Measurements from ENCODE around the gene LCN6.
"Not testable (repeated sequence)": the region's sequence is repeated elsewhere in the genome, so short reads cannot be mapped to it uniquely, and the experiment has no call there.

LCN6 gene

DNA sequence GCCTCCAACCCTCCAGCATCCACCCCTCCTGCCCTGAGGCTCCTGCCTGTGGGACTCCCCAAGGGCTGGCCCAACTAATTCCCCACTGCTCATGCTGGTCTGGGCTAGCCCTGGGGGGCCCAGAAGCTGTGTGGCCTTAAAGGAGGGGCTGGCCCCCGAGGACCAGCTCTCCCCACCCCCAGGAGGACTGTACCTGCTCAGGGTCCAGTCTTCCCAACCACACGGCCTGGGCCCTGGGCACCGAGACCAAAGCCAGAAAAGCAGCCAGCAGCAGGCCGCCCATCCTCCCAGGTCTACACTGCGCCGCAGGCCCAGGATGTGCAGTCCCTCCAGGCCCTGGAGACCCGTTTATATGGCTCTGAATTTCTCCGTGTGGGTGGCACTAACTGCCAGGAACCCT lies at the start of gene LCN6:
LCN6 (minus strand) TSS at position 325 of the 400 bp plus-strand sequence; CDS start at position 283, 42 bp downstream.
- no peak for DNase-seq

DNA sequence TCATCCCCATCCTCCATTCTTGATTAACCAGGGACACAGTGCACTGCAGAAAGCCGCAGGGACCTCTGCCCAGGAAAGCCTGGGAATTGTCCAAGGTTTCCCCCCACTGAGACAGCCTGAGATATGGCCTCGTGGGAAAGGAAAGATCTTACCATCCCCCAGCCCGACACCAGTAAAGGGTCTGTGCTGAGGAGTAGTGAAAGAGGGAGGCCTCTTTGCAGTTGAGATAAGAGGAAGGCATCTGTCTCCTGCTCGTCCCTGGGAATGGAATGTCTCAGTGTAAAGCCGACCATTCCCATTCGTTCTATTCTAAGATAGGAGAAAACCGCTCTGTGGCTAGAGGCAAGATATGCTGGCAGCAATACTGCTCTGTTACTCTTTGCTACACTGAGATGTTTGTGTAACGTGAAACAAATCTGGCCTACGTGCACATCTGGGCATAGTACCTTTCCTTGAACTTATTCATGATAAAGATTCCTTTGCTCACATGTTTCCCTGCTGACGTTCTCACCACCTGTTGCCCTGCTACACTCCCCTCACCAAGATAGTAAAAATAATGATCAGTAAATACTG lies 48.5 kb upstream of the LCN6 start:
- not testable (repeated sequence) for DNase-seq

- DNase-seq: no peak
Observed at GRCh38 chr9:136796238-136796774, 48.0 kb upstream of the LCN6 start, which contains the start of gene CCDC183. TSS of gene CCDC183 (plus strand) at chr9:136796338. CDS start at chr9:136796398, 60 bp downstream.

DNA sequence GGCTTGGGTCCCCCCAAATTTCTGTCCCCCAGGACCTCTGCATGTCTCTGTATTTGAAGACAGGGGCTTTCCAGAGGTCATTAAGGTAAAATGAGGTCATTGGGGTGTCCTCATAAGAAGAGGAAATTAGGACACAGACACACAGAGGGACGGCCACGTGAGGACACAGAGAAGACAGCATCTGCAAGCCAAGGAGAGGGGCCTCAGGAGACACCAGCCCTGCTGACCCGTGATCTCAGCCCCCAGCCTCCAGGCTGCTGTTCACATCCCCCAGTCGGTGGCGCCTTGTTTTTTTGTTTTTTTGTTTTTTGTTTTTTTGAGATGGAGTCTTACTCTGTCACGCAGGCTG lies 46.6 kb upstream of the LCN6 start:
- DNase-seq: no peak

DNA sequence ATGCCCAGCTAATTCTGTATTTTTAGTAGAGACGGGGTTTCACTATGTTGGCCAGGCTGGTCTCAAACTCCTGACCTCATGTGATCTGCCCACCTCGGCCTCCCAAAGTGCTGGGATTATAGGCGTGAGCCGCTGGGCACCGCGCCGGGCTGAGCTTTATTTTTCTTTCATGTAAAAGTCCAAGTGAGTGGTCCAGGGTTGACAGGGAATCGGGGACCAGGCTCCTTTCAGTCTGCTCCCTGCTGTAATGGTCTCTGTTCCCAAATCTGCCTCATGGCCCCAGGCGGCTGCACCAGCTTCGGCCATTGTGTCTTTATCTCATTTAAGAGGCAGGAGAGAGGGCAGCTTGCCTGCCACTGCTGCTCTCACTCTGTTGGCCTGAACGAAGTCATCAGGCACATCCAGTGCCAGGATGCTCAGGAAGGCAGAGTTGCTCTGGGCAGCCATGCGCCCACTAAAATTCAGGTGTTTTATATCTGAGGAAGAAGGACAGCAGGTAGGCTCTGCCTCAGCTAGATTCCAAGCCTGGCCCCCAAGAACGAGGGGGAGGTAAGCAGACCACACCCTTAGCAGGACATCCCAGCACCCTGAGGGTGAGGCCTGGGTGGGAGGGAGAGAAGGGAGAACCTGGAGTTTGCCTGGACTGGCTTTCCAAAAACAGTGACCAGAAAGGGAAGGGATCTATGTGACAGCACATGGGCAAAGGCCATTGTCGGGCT lies 46.1 kb upstream of the LCN6 start:
- no peak for DNase-seq

DNA sequence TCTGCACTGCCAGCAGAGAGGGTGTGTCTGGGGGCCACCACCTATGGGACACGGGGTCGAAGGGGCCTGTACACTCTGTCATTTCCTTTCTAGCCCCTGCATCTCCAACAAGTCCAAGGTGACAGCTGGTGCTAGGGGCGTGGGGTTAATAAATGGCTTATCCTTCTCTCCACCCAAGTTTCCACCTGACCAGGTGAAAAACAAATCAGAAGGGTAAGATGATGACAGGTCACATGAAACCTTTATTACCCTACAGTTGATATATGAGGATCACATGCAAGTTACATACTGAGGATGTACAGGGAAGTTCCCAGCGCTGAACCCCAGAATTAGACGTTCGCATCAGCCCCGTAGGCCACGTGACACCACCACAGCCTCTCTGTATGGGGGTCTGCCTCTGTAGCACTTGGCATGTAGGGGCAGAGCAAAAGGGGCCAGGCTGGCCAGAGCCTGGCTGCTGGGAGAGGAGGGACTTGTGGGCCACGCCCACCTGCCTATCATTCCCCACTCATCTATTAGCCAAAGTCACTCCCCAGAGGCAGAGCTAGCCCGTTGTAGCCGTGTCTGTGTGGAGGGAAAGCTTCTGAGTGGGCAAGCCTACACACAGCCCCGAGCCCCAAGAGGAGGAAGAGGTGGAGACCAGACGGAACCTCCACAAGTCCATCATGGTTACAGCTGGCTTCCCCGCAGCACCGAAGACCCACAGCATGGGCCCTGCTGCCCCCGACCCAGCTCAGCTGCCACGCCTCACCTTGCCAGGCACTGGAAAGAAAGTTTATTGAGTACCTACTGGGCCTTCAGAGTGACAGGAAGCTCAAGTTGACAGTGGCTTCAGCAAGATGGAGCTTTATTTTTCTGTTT lies 45.0 kb upstream of the LCN6 start:
- no peak for DNase-seq

DNA sequence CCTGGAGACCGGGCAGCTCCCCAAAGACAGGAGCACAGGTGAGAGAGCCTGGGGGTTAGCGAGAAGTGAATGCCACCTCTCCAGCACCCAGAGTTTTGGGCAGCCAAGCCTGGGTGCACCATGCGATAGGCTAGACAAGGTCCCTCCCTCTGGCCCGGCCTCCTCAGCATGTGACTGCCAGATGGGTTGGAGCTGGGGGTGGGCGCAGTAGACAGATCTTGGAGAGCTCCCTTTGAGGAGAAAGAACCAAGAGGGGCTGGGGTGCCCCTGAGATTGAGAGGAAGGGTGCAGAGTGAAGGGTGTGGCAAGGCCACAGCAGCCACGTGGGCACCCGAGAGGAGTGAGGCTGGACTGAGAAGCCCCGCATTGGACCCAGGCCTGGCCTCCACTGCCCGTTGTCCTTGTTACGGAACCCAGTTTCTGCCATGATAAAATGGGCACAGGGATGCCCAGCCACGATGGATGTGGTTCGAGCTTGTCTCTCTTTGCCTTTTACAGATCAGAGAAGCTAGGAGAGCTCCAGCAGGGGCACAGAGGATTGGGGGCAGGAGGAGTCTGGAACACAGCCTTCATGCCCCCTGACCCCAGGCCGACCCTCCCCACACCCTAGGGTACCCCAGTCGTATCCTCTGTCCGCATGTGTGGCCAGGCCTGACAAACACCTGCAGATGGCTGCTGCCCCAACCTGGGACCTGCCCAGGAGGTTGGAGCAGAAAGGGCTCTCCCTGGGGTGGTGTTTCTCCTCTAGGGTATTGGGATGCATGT lies 44.2 kb upstream of the LCN6 start:
- DNase-seq: no peak

GRCh38 chr9:136791516-136792276 lies 43.4 kb upstream of the LCN6 start:
- peak; percentile 27 for DNase-seq

- DNase-seq: peak; percentile 94
Observed at GRCh38 chr9:136790640-136791515, 42.6 kb upstream of the LCN6 start, which contains the start of gene TMEM141. TSS of gene TMEM141 (plus strand) at chr9:136791344. CDS start at chr9:136791371, 27 bp downstream.

- DNase-seq: no peak
Observed at GRCh38 chr9:136789523-136789937, 41.2 kb upstream of the LCN6 start.

- DNase-seq: not testable (repeated sequence)
Observed at GRCh38 chr9:136788644-136789522, 40.6 kb upstream of the LCN6 start.

DNA sequence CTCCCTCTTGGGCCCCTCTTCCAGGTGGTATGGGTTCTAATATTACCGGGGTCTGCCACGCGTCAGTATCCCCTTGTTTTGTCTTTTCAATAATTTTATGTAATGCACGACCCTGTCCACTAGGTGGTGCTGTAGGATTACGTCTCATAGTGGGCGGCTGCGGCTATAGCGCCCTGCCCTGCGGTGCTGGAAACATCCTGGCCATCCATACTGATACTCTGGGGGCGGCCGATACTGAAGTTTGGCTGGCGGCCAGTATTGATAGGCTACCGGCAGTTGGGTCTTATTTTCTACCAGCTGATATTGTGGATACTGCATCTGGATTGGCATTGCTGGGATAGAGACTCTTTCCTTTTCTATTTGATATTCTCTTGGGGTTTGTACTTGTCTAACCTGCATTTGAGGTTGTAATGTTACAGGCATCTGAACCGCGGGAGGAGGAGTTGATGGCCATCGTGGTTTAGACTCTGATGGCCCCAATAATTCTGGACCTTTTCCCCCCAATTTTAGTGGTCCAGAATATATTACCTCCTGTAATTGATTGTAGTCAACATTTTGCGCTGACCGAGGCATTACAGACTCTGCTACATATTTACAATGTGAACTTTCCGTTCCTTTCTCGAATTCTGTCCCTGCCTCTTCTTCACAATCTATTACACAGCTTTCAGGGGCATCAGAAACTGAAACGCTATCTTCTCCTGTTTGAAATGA lies 39.5 kb upstream of the LCN6 start:
- peak; percentile 13 for DNase-seq

GRCh38 chr9:136786983-136787382 lies 38.7 kb upstream of the LCN6 start:
- not testable (repeated sequence) for DNase-seq

- DNase-seq: no peak
Observed at GRCh38 chr9:136786451-136786850, 38.1 kb upstream of the LCN6 start.

DNA sequence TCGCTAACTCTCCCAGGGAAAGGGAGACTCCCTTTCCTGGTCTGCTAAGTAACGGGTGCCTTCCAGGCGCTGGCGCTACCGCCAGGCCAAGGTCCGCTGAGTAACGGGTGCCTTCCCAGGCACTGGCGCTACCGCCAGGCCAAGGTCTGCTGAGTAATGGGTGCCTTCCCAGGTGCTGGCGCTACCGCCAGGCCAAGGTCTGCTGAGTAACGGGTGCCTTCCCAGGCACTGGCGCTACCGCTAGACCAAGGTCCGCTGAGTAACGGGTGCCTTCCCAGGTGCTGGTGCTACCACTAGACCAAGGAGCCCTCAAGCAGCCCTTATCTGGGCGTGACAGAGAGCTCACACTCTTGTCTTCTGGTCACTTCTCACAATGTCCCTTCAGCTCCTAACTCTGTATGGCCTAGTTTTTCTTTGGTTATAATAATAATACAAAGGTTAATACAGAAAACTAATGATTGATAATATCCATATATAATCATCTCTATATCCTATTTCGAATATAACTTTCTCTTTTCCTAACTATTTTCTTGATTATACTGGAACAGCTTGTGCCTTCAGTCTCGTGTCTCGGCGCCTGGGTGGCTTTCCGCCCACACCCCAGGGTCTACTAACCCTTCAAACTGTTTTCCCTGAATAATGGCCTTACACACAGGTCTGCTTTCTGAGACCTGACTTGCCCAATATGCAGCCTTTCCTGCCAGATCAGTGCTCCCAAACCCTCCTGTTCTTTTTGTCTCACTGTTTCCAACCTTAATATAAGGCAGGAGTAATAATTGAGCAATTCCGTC lies 37.4 kb upstream of the LCN6 start:
- not testable (repeated sequence) for DNase-seq

- DNase-seq: no peak
Observed at GRCh38 chr9:136784997-136785361, 36.7 kb upstream of the LCN6 start.

DNA sequence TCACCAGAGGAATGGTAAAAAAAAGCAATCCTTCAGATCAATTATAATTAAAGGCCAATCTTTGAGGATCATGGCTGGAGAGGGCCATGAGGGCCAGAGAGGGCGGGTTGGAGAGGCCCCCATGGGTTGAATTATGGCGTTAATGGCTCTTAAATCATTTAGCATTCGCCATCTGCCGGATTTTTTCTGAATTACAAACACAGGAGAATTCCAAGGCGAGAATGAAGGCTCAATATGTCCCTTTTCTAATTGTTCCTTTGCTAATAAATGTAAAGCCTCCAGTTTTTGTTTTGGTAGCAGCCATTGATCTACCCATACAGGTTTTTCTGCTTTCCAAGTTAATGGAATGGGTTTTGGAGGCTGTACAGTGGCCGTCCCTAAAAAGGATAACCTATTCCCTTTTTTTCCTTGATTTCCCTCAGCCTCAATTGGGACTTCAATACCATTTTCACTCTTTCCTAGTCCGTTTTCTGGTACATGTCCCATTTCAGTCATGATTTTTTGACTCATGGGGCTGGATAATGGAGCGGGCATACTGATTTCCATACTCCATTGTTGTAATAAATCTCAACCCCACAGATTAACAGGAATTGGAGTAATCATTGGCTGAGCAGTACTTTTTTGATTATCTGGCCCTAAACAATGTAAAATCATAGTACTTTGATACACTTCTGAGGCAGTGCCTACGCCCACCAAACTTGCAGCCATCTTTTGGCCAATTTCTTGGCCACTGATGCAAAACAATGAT lies 36.1 kb upstream of the LCN6 start:
- no peak for DNase-seq

Measured in NCI-H526 treated with DMSO at 0.1 percent for 48 hours (cell line).